Measurements from ENCODE around the gene ARNT2. TPM values are rescaled to one million over a fixed set of nuclear protein-coding genes. Genes with fewer than 3 reads are reported as not detected.

ARNT2 gene
- total RNA-seq, 4 donors from 2014 or later = 0.26 to 22.9 (median 7.0) TPM

GRCh38 chr15:80476036-80476435 is 71.9 kb downstream of the ARNT2 start:
- H3K27me3 ChIP-seq = no peaks in the 10 kb centered on the region
- no peak for DNase-seq
- no peak for TF ChIP-seq POLR2A (IDR thresholded peaks at IDR 0.05)
- TF ChIP-seq CTCF (IDR thresholded peaks at IDR 0.05) = no peak
- intact Hi-C loops (cut with DNase I; ENCODE audit: low total_unique reads) = no loop called here
- no peak overlapping the region for H3K4me3 ChIP-seq
- H3K9me3 ChIP-seq = no peaks in the 10 kb centered on the region
- no peaks in the 10 kb centered on the region for H3K36me3 ChIP-seq
- peaks cover 0 to 3% of the 10 kb centered on the region in 2 donors for H3K4me1 ChIP-seq
- no peak overlapping the region for H3K27ac ChIP-seq

GRCh38 chr15:80478075-80478474 is 73.9 kb downstream of the ARNT2 start:
- no peak for TF ChIP-seq CTCF (IDR thresholded peaks at IDR 0.05)
- no peak for TF ChIP-seq POLR2A (IDR thresholded peaks at IDR 0.05)
- Histone ChIP-seq H3K27ac (no peak overlapping the region), H3K36me3 (no peaks in the 10 kb centered on the region), H3K9me3 (no peaks in the 10 kb centered on the region), H3K27me3 (no peaks in the 10 kb centered on the region), H3K4me1 (peaks cover 0 to 3% of the 10 kb centered on the region in 2 donors), H3K4me3 (no peak overlapping the region)
- intact Hi-C loops (cut with DNase I; ENCODE audit: low total_unique reads) = no loop called here
- DNase-seq = no peak

- Histone ChIP-seq H3K36me3 (no peaks in the 10 kb centered on the region), H3K27me3 (no peaks in the 10 kb centered on the region), H3K4me3 (no peak overlapping the region), H3K4me1 (peaks cover 0 to 3% of the 10 kb centered on the region in 2 donors), H3K27ac (peak overlapping the region in 1 of 2 donors; percentile 49), H3K9me3 (no peaks in the 10 kb centered on the region)
- TF ChIP-seq CTCF (IDR thresholded peaks at IDR 0.05) (no peak), POLR2A (IDR thresholded peaks at IDR 0.05) (no peak)
- DNase-seq = no peak
- intact Hi-C loops (cut with DNase I; ENCODE audit: low total_unique reads) = no loop called here
Observed at GRCh38 chr15:80479191-80479590, 75.0 kb downstream of the ARNT2 start.

- no peak for DNase-seq
- no peak overlapping the region for H3K4me3 ChIP-seq
- peak overlapping the region; percentile 49 to 54 for H3K27ac ChIP-seq
- no peaks in the 10 kb centered on the region for H3K9me3 ChIP-seq
- intact Hi-C loops (cut with DNase I; ENCODE audit: low total_unique reads) = no loop called here
- no peaks in the 10 kb centered on the region for H3K27me3 ChIP-seq
- H3K36me3 ChIP-seq = no peaks in the 10 kb centered on the region
- TF ChIP-seq CTCF (IDR thresholded peaks at IDR 0.05) = no peak
- no peak for TF ChIP-seq POLR2A (IDR thresholded peaks at IDR 0.05)
- peaks cover 0 to 3% of the 10 kb centered on the region in 2 donors for H3K4me1 ChIP-seq
Observed at GRCh38 chr15:80480171-80480811, 76.1 kb downstream of the ARNT2 start.

- TF ChIP-seq POLR2A (IDR thresholded peaks at IDR 0.05) (no peak), CTCF (IDR thresholded peaks at IDR 0.05) (no peak)
Observed at GRCh38 chr15:80480909-80481308, 76.7 kb downstream of the ARNT2 start.

More at GRCh38 chr15:80480909-80481308, 76.7 kb downstream of the ARNT2 start:
- peak overlapping the region; percentile 49 to 54 for H3K27ac ChIP-seq
- DNase-seq = peak; percentile 69 to 79
- peaks cover 0 to 3% of the 10 kb centered on the region in 2 donors for H3K4me1 ChIP-seq
- H3K4me3 ChIP-seq = no peak overlapping the region
- no peaks in the 10 kb centered on the region for H3K27me3 ChIP-seq
- H3K9me3 ChIP-seq = no peaks in the 10 kb centered on the region
- no peaks in the 10 kb centered on the region for H3K36me3 ChIP-seq
- intact Hi-C loops (cut with DNase I; ENCODE audit: low total_unique reads) = no loop called here
